ENCODE measurements around the gene PRKG2. TPM values are rescaled to one million over a fixed set of nuclear protein-coding genes. Genes with fewer than 3 reads are reported as not detected.

Gene PRKG2
- total RNA-seq, 1 experiment from 2014 or later, result not detected

GRCh38 chr4:81204571-81204970 is 10.5 kb downstream of the PRKG2 start:
- ChIA-PET CTCF (no interaction called here), POLR2A (ENCODE audit: low non-redundant PET) (no interaction called here)
- intact Hi-C loops (cut with micrococcal nuclease; ENCODE audit: unreplicated experiment), result no loop called here
- H3K27me3 ChIP-seq (replicated peaks; ENCODE audit: insufficient read depth, low read depth, low read length, poor library complexity), result peaks cover 7% of the 10 kb centered on the region
- H3K4me3 ChIP-seq (ENCODE audit: low read depth, low read length, poor library complexity, severe bottlenecking), result no peak overlapping the region
- no peak for DNase-seq (ENCODE audit: low spot score)
- TF ChIP-seq CTCF (conservative IDR thresholded peaks at IDR 0.05; ENCODE audit: low read depth, low read length) (no peak), EZH2 (IDR thresholded peaks at IDR 0.05; ENCODE audit: borderline replicate concordance, low read depth, low read length, poor library complexity, severe bottlenecking) (no peak)
- BruUV-seq (replicated peaks), result no TSS peak
- no peaks in the 10 kb centered on the region for H3K4me1 ChIP-seq (ENCODE audit: insufficient read depth, low read length, poor library complexity, severe bottlenecking)
- H3K36me3 ChIP-seq (ENCODE audit: insufficient read depth, low read length, poor library complexity, severe bottlenecking), result no peaks in the 10 kb centered on the region
- H3K9me3 ChIP-seq (ENCODE audit: low read depth, low read length, poor library complexity, severe bottlenecking), result no peaks in the 10 kb centered on the region
- H3K27ac ChIP-seq (ENCODE audit: low read depth, low read length, poor library complexity, severe bottlenecking), result no peak overlapping the region

GRCh38 chr4:81199831-81200230 is 15.2 kb downstream of the PRKG2 start:
- no peaks in the 10 kb centered on the region for H3K9me3 ChIP-seq (ENCODE audit: low read depth, low read length, poor library complexity, severe bottlenecking)
- DNase-seq (ENCODE audit: low spot score), result no peak
- peaks cover 7% of the 10 kb centered on the region for H3K27me3 ChIP-seq (replicated peaks; ENCODE audit: insufficient read depth, low read depth, low read length, poor library complexity)
- H3K36me3 ChIP-seq (ENCODE audit: insufficient read depth, low read length, poor library complexity, severe bottlenecking), result no peaks in the 10 kb centered on the region
- H3K27ac ChIP-seq (ENCODE audit: low read depth, low read length, poor library complexity, severe bottlenecking), result no peak overlapping the region
- ChIA-PET POLR2A (ENCODE audit: low non-redundant PET) (no interaction called here), CTCF (no interaction called here)
- TF ChIP-seq EZH2 (IDR thresholded peaks at IDR 0.05; ENCODE audit: borderline replicate concordance, low read depth, low read length, poor library complexity, severe bottlenecking), result no peak
- no peak for TF ChIP-seq CTCF (conservative IDR thresholded peaks at IDR 0.05; ENCODE audit: low read depth, low read length)
- BruUV-seq (replicated peaks), result no TSS peak
- H3K4me1 ChIP-seq (ENCODE audit: insufficient read depth, low read length, poor library complexity, severe bottlenecking), result no peaks in the 10 kb centered on the region
- H3K4me3 ChIP-seq (ENCODE audit: low read depth, low read length, poor library complexity, severe bottlenecking), result no peak overlapping the region
- intact Hi-C loops (cut with micrococcal nuclease; ENCODE audit: unreplicated experiment), result no loop called here

- no peak overlapping the region for H3K27ac ChIP-seq (ENCODE audit: low read depth, low read length, poor library complexity, severe bottlenecking)
- no peaks in the 10 kb centered on the region for H3K9me3 ChIP-seq (ENCODE audit: low read depth, low read length, poor library complexity, severe bottlenecking)
- intact Hi-C loops (cut with micrococcal nuclease; ENCODE audit: unreplicated experiment), result no loop called here
- CTCF ChIA-PET, result no interaction called here
- no TSS peak for BruUV-seq (replicated peaks)
- H3K27me3 ChIP-seq (replicated peaks; ENCODE audit: insufficient read depth, low read depth, low read length, poor library complexity), result peaks cover 3% of the 10 kb centered on the region
- no peak for DNase-seq (ENCODE audit: low spot score)
- no peaks in the 10 kb centered on the region for H3K36me3 ChIP-seq (ENCODE audit: insufficient read depth, low read length, poor library complexity, severe bottlenecking)
- H3K4me3 ChIP-seq (ENCODE audit: low read depth, low read length, poor library complexity, severe bottlenecking), result no peak overlapping the region
- POLR2A ChIA-PET (ENCODE audit: low non-redundant PET), result no interaction called here
- TF ChIP-seq EZH2 (IDR thresholded peaks at IDR 0.05; ENCODE audit: borderline replicate concordance, low read depth, low read length, poor library complexity, severe bottlenecking) (no peak), CTCF (conservative IDR thresholded peaks at IDR 0.05; ENCODE audit: low read depth, low read length) (no peak)
- H3K4me1 ChIP-seq (ENCODE audit: insufficient read depth, low read length, poor library complexity, severe bottlenecking), result no peaks in the 10 kb centered on the region
Measured at GRCh38 chr4:81198609-81199008, 16.4 kb downstream of the PRKG2 start.

All from A673 (cell line).